Esophagus muscularis mucosa (tissue), 4 donors: ENCODE results near the gene FBXL4.

Source experiments
- EP300 ChIP-seq: sonication (generic); formaldehyde crosslinking; IDR thresholded peaks from one replicate; pipeline ENCODE4 v1.6.1; 2017; ENCODE audit warnings: antibody characterized with exemption
- POLR2A ChIP-seq: fragments of 450-650 bp; IDR thresholded peaks from one replicate; pipeline ENCODE4 v1.6.1; 2017; ENCODE audit warnings: antibody characterized with exemption, moderate library complexity, mild to moderate bottlenecking, low read depth
- POLR2AphosphoS5 ChIP-seq, 2 donors: sonication (generic); formaldehyde crosslinking; IDR thresholded peaks; one replicate each; pipeline ENCODE4 v1.6.1; 2017; ENCODE audit warnings: antibody characterized with exemption in 2 of 2
- TF ChIP-seq, protein P1 (sequence below), 3 experiments: fragments of 200-600 bp in 2 of 3; fragments of 450-650 bp in 1 of 3; sonication (generic) in 2 of 3; IDR thresholded peaks; one replicate each; pipeline ENCODE4 v1.5.1; 2017 to 2019; ENCODE audit warnings: antibody characterized with exemption in 3 of 3, mild to moderate bottlenecking in 2 of 3, moderate library complexity in 1 of 3

- TF ChIP-seq POLR2A (no peak), EP300 (no peak), POLR2AphosphoS5 (IDR thresholded peaks at IDR 0.05) (no peak)
- TF ChIP-seq, protein P1, sequence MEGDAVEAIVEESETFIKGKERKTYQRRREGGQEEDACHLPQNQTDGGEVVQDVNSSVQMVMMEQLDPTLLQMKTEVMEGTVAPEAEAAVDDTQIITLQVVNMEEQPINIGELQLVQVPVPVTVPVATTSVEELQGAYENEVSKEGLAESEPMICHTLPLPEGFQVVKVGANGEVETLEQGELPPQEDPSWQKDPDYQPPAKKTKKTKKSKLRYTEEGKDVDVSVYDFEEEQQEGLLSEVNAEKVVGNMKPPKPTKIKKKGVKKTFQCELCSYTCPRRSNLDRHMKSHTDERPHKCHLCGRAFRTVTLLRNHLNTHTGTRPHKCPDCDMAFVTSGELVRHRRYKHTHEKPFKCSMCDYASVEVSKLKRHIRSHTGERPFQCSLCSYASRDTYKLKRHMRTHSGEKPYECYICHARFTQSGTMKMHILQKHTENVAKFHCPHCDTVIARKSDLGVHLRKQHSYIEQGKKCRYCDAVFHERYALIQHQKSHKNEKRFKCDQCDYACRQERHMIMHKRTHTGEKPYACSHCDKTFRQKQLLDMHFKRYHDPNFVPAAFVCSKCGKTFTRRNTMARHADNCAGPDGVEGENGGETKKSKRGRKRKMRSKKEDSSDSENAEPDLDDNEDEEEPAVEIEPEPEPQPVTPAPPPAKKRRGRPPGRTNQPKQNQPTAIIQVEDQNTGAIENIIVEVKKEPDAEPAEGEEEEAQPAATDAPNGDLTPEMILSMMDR (IDR thresholded peaks at IDR 0.05), result no peak
Observed at GRCh38 chr6:98848539-98849242, 99.1 kb downstream of the FBXL4 start.
